Measurements from ENCODE around the gene UBTF.

Gene UBTF

GRCh38 chr17:44263345-44263902, 43.9 kb upstream of the UBTF start:
- Histone ChIP-seq H3K27me3 (ENCODE audit: insufficient read depth, low read length) (no peaks in the 10 kb centered on the region), H3K9me3 (ENCODE audit: low read length) (no peaks in the 10 kb centered on the region), H3F3A (ENCODE audit: insufficient read depth, low read length) (no peaks in the 10 kb centered on the region), H2AFZ (ENCODE audit: low read length) (no peak overlapping the region), H3K27ac (ENCODE audit: low read depth, low read length, poor library complexity, severe bottlenecking) (no peak overlapping the region), H3K4me2 (ENCODE audit: low read length) (no peak overlapping the region), H4K20me1 (ENCODE audit: insufficient read depth, low read length) (no peaks in the 10 kb centered on the region), H3K9ac (ENCODE audit: low read length) (no peak overlapping the region), H3K4me3 (ENCODE audit: low read depth, low read length, poor library complexity, severe bottlenecking) (no peak overlapping the region), H3K79me2 (ENCODE audit: insufficient read depth, low read length) (no peaks in the 10 kb centered on the region), H3K4me1 (ENCODE audit: insufficient read depth, low read length, severe bottlenecking) (no peaks in the 10 kb centered on the region), H3K36me3 (ENCODE audit: insufficient read depth, low read length) (no peaks in the 10 kb centered on the region), H3K9me2 (ENCODE audit: low read depth, low read length) (no peaks in the 10 kb centered on the region)
- no peak for TF ChIP-seq EZH2 (IDR thresholded peaks at IDR 0.05; ENCODE audit: borderline replicate concordance, low read length)
- no peak for TF ChIP-seq CTCF (IDR thresholded peaks at IDR 0.05; ENCODE audit: low read length)

GRCh38 chr17:44262654-44263225, 43.3 kb upstream of the UBTF start:
- Histone ChIP-seq H3K9me3 (ENCODE audit: low read length) (no peaks in the 10 kb centered on the region), H3K4me3 (ENCODE audit: low read depth, low read length, poor library complexity, severe bottlenecking) (no peak overlapping the region), H3K4me2 (ENCODE audit: low read length) (no peak overlapping the region), H3K27me3 (ENCODE audit: insufficient read depth, low read length) (no peaks in the 10 kb centered on the region), H3K9ac (ENCODE audit: low read length) (no peak overlapping the region), H3K4me1 (ENCODE audit: insufficient read depth, low read length, severe bottlenecking) (no peaks in the 10 kb centered on the region), H2AFZ (ENCODE audit: low read length) (no peak overlapping the region), H3F3A (ENCODE audit: insufficient read depth, low read length) (no peaks in the 10 kb centered on the region), H3K36me3 (ENCODE audit: insufficient read depth, low read length) (no peaks in the 10 kb centered on the region), H3K27ac (ENCODE audit: low read depth, low read length, poor library complexity, severe bottlenecking) (no peak overlapping the region), H3K9me2 (ENCODE audit: low read depth, low read length) (no peaks in the 10 kb centered on the region), H4K20me1 (ENCODE audit: insufficient read depth, low read length) (no peaks in the 10 kb centered on the region), H3K79me2 (ENCODE audit: insufficient read depth, low read length) (no peaks in the 10 kb centered on the region)
- TF ChIP-seq EZH2 (IDR thresholded peaks at IDR 0.05; ENCODE audit: borderline replicate concordance, low read length): no peak
- TF ChIP-seq CTCF (IDR thresholded peaks at IDR 0.05; ENCODE audit: low read length): no peak

GRCh38 chr17:44260296-44260695, 40.8 kb upstream of the UBTF start:
- Histone ChIP-seq H3K9me3 (ENCODE audit: low read length) (no peaks in the 10 kb centered on the region), H3K27ac (ENCODE audit: low read depth, low read length, poor library complexity, severe bottlenecking) (no peak overlapping the region), H4K20me1 (ENCODE audit: insufficient read depth, low read length) (no peaks in the 10 kb centered on the region), H3K4me2 (ENCODE audit: low read length) (no peak overlapping the region), H3K36me3 (ENCODE audit: insufficient read depth, low read length) (no peaks in the 10 kb centered on the region), H3F3A (ENCODE audit: insufficient read depth, low read length) (no peaks in the 10 kb centered on the region), H3K27me3 (ENCODE audit: insufficient read depth, low read length) (0 out of 2 replicates have a peak, but pooled peaks cover 4% of the 10 kb centered on the region), H3K4me3 (ENCODE audit: low read depth, low read length, poor library complexity, severe bottlenecking) (no peak overlapping the region), H3K9ac (ENCODE audit: low read length) (no peak overlapping the region), H2AFZ (ENCODE audit: low read length) (no peak overlapping the region), H3K79me2 (ENCODE audit: insufficient read depth, low read length) (no peaks in the 10 kb centered on the region), H3K9me2 (ENCODE audit: low read depth, low read length) (no peaks in the 10 kb centered on the region), H3K4me1 (ENCODE audit: insufficient read depth, low read length, severe bottlenecking) (no peaks in the 10 kb centered on the region)
- TF ChIP-seq CTCF (IDR thresholded peaks at IDR 0.05; ENCODE audit: low read length) (no peak), EZH2 (IDR thresholded peaks at IDR 0.05; ENCODE audit: borderline replicate concordance, low read length) (no peak)
